ENCODE measurements around the gene ATP4B. TPM values are rescaled to one million over a fixed set of nuclear protein-coding genes. Genes with fewer than 3 reads are reported as not detected.

The ATP4B gene
- total RNA-seq, 1 experiment from 2014 or later = not detected

GRCh38 chr13:113620036-113620796 is 37.8 kb downstream of the ATP4B start:
- H3K4me3 Mint-ChIP-seq = no peak overlapping the region
- no peak for DNase-seq (ENCODE audit: low spot score)
- CTCF ChIA-PET = interaction anchor here (0.6 to 1.4 kb wide), 4 partner anchors 30 to 104 kb away, joined by 4 to 9 read pairs (median 4); no protein-coding TSS in a partner anchor
- H3K4me1 Mint-ChIP-seq = peaks cover 15% of the 10 kb centered on the region
- no peak for ATAC-seq
- TF ChIP-seq ZNF423 (CRISPR knock-in tag; IDR thresholded peaks at IDR 0.05) = no peak
- no peak for TF ChIP-seq GTF2I (CRISPR knock-in tag; conservative IDR thresholded peaks at IDR 0.05)
- TF ChIP-seq ARID4B (CRISPR knock-in tag; IDR thresholded peaks at IDR 0.05; ENCODE audit: borderline replicate concordance) = no peak
- no peak for TF ChIP-seq RORB (CRISPR knock-in tag; IDR thresholded peaks at IDR 0.05)
- TF ChIP-seq GABPB1 (CRISPR knock-in tag; IDR thresholded peaks at IDR 0.05) = no peak
- TF ChIP-seq ZNF138 (CRISPR knock-in tag; conservative IDR thresholded peaks at IDR 0.05) = no peak
- no peak for TF ChIP-seq FOXP1 (CRISPR knock-in tag; IDR thresholded peaks at IDR 0.05; ENCODE audit: borderline replicate concordance)
- no peak for TF ChIP-seq ZMAT4 (CRISPR knock-in tag; IDR thresholded peaks at IDR 0.05)
- TF ChIP-seq ZNF671 (CRISPR knock-in tag; IDR thresholded peaks at IDR 0.05) = no peak
- no peak for TF ChIP-seq ATF2 (CRISPR knock-in tag; IDR thresholded peaks at IDR 0.05; ENCODE audit: borderline replicate concordance, low read depth)
- no peak for TF ChIP-seq TP53 (CRISPR knock-in tag; IDR thresholded peaks at IDR 0.05)
- no peak for TF ChIP-seq NFYB (CRISPR knock-in tag; conservative IDR thresholded peaks at IDR 0.05; ENCODE audit: low read depth)
- TF ChIP-seq SOX15 (CRISPR knock-in tag; IDR thresholded peaks at IDR 0.05) = no peak
- TF ChIP-seq HMGA2 (CRISPR knock-in tag; IDR thresholded peaks at IDR 0.05) = no peak
- TF ChIP-seq ZBTB43 (CRISPR knock-in tag; IDR thresholded peaks at IDR 0.05) = no peak
- peaks cover 33% of the 10 kb centered on the region for H3K36me3 Mint-ChIP-seq
- no peak overlapping the region for H3K27ac Mint-ChIP-seq
- no peaks in the 10 kb centered on the region for H3K27me3 Mint-ChIP-seq (ENCODE audit: low read depth)
- H3K9me3 Mint-ChIP-seq = peaks cover 9% of the 10 kb centered on the region; the same call in 1 of the 2 replicates
- POLR2A ChIA-PET = no interaction called here

GRCh38 chr13:113618455-113618854 is 39.5 kb downstream of the ATP4B start:
- Mint-ChIP-seq H3K27ac (peak overlapping the region; percentile 71; the same call in 1 of the 2 replicates), H3K4me3 (no peak overlapping the region), H3K9me3 (0 out of 2 replicates have a peak, but pooled peaks cover 3% of the 10 kb centered on the region), H3K36me3 (peaks cover 16% of the 10 kb centered on the region), H3K27me3 (ENCODE audit: low read depth) (no peaks in the 10 kb centered on the region), H3K4me1 (peaks cover 15% of the 10 kb centered on the region)
- POLR2A ChIA-PET = no interaction called here
- ATAC-seq (no peak), DNase-seq (ENCODE audit: low spot score) (no peak)
- CTCF ChIA-PET = interaction anchor here (0.6 kb wide), 1 partner anchor 564 kb away, joined by 3 read pairs; no protein-coding TSS in a partner anchor
- TF ChIP-seq MAX (CRISPR knock-in tag; IDR thresholded peaks at IDR 0.05) = no peak
- no peak for TF ChIP-seq NFYB (CRISPR knock-in tag; conservative IDR thresholded peaks at IDR 0.05; ENCODE audit: low read depth)
- no peak for TF ChIP-seq ZNF138 (CRISPR knock-in tag; conservative IDR thresholded peaks at IDR 0.05)
- no peak for TF ChIP-seq NFE2L1 (CRISPR knock-in tag; IDR thresholded peaks at IDR 0.05)
- no peak for TF ChIP-seq NR2C2 (CRISPR knock-in tag; IDR thresholded peaks at IDR 0.05)
- TF ChIP-seq GABPB1 (CRISPR knock-in tag; IDR thresholded peaks at IDR 0.05) = no peak
- TF ChIP-seq CREB1 (CRISPR knock-in tag; IDR thresholded peaks at IDR 0.05) = no peak
- TF ChIP-seq AFF4 (CRISPR knock-in tag; IDR thresholded peaks at IDR 0.05; ENCODE audit: borderline replicate concordance) = no peak
- no peak for TF ChIP-seq ZNF219 (CRISPR knock-in tag; IDR thresholded peaks at IDR 0.05; ENCODE audit: borderline replicate concordance)
- TF ChIP-seq HMGXB4 (CRISPR knock-in tag; IDR thresholded peaks at IDR 0.05) = no peak

Data from WTC11 (cell line).